Hepatocyte (in vitro differentiated cells): ENCODE measurements around the gene VAMP2.

Source experiments
- EZH2 ChIP-seq: fragments of 200-600 bp; sonication (generic); IDR thresholded peaks from 2 replicates; pipeline ENCODE4 v1.6.1; 2016; ENCODE audit warnings: antibody characterized with exemption, mild to moderate bottlenecking, borderline replicate concordance
- EZH2phosphoT487 ChIP-seq: fragments of 200-600 bp; sonication (generic); IDR thresholded peaks from one replicate; pipeline ENCODE4 v1.6.1; 2018; ENCODE audit warnings: antibody characterized with exemption, mild to moderate bottlenecking, low read depth, moderate library complexity; ENCODE audit not compliant: unreplicated experiment, severe bottlenecking
- TF ChIP-seq, protein P1 (sequence below): fragments of 200-600 bp; sonication (generic); IDR thresholded peaks from 2 replicates; pipeline ENCODE4 v1.5.1; 2016; ENCODE audit warnings: antibody characterized with exemption, mild to moderate bottlenecking; ENCODE audit not compliant: poor library complexity

DNA sequence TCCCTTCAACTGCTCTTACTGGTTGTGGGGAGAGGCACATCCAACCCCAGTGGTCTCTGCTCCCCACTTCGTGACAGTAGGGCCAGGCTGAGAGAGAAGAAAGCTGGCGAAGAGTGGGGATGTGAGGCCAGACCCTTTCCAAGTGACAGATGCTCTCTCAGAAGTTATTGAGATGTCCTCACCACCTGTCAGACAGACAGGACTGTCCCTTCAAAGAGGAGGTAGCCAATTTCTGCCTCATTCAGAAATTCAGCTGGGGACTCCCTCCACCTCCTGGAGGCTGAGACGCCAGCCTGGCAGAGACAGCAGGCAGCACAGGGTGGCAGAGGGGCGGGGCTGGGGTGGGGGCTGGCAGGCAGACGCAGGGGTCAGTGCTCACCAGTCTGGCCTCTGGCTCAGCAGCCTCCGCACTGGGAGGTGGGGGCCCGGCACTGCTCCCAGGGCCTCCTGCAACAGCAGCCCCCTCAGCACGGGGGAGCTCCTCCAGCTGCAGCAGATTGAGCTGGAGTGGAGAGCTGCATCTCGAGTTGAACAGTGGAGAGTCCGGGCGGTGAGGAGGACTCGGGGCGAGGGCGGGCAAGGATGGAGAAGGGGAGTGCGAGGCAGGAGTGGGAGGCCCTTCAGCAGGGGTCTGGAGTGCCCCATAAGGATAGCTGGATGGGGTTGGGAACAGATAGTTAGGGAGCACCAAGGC lies 19.7 kb downstream of the VAMP2 start:
- no peak for TF ChIP-seq EZH2
- TF ChIP-seq, protein P1, sequence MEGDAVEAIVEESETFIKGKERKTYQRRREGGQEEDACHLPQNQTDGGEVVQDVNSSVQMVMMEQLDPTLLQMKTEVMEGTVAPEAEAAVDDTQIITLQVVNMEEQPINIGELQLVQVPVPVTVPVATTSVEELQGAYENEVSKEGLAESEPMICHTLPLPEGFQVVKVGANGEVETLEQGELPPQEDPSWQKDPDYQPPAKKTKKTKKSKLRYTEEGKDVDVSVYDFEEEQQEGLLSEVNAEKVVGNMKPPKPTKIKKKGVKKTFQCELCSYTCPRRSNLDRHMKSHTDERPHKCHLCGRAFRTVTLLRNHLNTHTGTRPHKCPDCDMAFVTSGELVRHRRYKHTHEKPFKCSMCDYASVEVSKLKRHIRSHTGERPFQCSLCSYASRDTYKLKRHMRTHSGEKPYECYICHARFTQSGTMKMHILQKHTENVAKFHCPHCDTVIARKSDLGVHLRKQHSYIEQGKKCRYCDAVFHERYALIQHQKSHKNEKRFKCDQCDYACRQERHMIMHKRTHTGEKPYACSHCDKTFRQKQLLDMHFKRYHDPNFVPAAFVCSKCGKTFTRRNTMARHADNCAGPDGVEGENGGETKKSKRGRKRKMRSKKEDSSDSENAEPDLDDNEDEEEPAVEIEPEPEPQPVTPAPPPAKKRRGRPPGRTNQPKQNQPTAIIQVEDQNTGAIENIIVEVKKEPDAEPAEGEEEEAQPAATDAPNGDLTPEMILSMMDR: no peak
- TF ChIP-seq EZH2phosphoT487: no peak
